DMS153 treated with DMSO at 0.1 percent for 48 hours (cell line): ENCODE measurements around the gene CRADD.

ENCODE experiments used
- DNase-seq: peaks from one replicate; lab custom pipeline; 2025; ENCODE audit not compliant: unreplicated experiment; lab: John Stamatoyannopoulos, UW

Gene CRADD

GRCh38 chr12:93804392-93805179, 127.4 kb downstream of the CRADD start:
- DNase-seq = no peak

GRCh38 chr12:93805736-93806141, 128.6 kb downstream of the CRADD start:
- no peak for DNase-seq

- no peak for DNase-seq
These were observed 130.2 kb downstream of the CRADD start for GRCh38 chr12:93807354-93807753.

GRCh38 chr12:93808169-93808899, 131.2 kb downstream of the CRADD start:
- no peak for DNase-seq

- DNase-seq = no peak
These were observed 135.5 kb downstream of the CRADD start for GRCh38 chr12:93812626-93813025.

GRCh38 chr12:93813186-93813585, 136.0 kb downstream of the CRADD start:
- no peak for DNase-seq

GRCh38 chr12:93813972-93814821, 137.0 kb downstream of the CRADD start:
- DNase-seq = no peak

GRCh38 chr12:93818488-93819049, 141.4 kb downstream of the CRADD start:
- DNase-seq = no peak

GRCh38 chr12:93819050-93819491, 141.9 kb downstream of the CRADD start:
- DNase-seq = no peak

GRCh38 chr12:93823616-93824391, 146.6 kb downstream of the CRADD start:
- DNase-seq = no peak

- DNase-seq = no peak
These were observed 147.6 kb downstream of the CRADD start for GRCh38 chr12:93824514-93825500.

- DNase-seq = no peak
These were observed 148.3 kb downstream of the CRADD start for GRCh38 chr12:93825501-93825888.

- DNase-seq = no peak
These were observed 148.9 kb downstream of the CRADD start for GRCh38 chr12:93825931-93826555.

GRCh38 chr12:93827179-93827578, 150.0 kb downstream of the CRADD start:
- DNase-seq = no peak

- DNase-seq = no peak
These were observed 150.5 kb downstream of the CRADD start for GRCh38 chr12:93827669-93828068.

- DNase-seq = no peak
These were observed 151.8 kb downstream of the CRADD start for GRCh38 chr12:93829016-93829415.

- no peak for DNase-seq
These were observed 154.2 kb downstream of the CRADD start for GRCh38 chr12:93831374-93831773.

- DNase-seq = no peak
These were observed 155.0 kb downstream of the CRADD start for GRCh38 chr12:93832131-93832530.

- DNase-seq = no peak
These were observed 156.8 kb downstream of the CRADD start for GRCh38 chr12:93833946-93834345.
